C4-2B (cell line): Measurements from ENCODE around the gene NFIC.

Source experiments
- CTCF ChIP-seq: fragments of 450-650 bp; conservative IDR thresholded peaks from 2 replicates; pipeline ENCODE4 v1.5.1; 2017; ENCODE audit warnings: mild to moderate bottlenecking
- ZFX ChIP-seq: fragments of 450-650 bp; IDR thresholded peaks from 2 replicates; pipeline ENCODE4 v1.6.1; 2017

DNA sequence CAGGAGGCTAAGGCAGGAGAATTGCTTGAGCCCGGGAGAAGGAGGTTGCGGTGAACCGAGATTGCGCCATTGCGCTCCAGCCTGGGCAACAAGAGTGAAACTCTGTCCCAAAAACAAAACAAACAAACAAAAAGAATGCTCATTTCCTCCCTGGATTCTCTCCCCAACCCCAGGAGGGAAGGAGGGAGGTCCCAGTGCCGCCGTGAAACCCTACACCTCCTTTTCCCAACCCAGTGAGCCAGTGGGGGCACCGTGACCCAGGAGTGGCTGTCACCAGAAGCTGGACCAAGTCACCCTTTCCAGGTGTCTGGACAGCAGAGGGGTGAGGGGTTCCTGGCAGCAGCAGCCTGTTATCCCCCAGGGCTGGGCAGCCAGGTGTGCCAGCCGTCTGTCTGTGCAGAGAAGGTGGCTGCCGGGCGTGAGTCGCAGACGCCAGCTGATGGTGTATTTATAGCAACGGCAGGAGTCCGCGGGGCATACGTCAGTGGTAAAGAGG lies 23.5 kb downstream of the NFIC start:
- TF ChIP-seq CTCF = no peak
- TF ChIP-seq ZFX = no peak
